ENCODE results near the gene MRPL53.

The MRPL53 gene

DNA sequence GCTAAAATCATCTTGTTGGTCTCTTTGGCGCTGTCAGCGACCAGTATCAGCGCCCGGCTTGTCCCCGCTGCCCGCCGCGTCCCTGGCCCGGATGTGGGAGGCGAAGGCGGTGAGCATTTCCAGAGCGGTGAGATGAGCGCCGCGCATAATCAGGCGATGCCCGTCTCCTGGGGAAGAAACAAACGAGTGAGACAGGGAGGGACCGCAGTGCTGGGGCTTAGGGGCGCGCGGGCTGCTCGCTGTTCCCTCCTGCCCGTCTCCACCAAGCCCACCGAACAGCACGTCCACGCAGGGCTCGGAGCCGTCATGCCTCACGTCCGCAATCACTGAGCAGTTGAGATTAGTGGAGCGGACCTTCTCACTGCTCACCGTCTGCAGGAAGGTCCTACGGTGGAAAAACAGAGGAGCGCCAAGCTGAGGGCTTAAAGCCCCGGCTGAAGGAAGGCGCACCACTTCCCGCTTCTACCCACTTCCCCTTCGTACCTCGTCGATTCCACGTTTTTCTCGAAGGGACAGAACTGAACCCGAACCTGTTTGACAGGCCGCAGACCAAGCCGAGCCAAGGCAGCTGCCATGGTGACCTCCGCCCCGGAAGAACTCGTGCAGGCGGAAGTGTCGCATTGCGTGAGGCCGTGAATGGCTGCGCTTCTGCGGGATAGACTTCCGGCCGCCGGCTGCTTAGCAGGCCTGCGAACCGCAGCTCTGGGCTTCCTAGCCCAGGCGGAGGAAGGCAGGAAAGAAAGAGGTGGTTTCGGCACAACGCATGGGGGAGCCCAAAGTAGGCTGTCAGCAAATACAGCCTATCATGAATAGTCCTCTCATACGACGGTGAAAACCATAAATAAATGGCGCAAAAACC is at the start of gene MRPL53 (continued):
- TF ChIP-seq, protein P1, sequence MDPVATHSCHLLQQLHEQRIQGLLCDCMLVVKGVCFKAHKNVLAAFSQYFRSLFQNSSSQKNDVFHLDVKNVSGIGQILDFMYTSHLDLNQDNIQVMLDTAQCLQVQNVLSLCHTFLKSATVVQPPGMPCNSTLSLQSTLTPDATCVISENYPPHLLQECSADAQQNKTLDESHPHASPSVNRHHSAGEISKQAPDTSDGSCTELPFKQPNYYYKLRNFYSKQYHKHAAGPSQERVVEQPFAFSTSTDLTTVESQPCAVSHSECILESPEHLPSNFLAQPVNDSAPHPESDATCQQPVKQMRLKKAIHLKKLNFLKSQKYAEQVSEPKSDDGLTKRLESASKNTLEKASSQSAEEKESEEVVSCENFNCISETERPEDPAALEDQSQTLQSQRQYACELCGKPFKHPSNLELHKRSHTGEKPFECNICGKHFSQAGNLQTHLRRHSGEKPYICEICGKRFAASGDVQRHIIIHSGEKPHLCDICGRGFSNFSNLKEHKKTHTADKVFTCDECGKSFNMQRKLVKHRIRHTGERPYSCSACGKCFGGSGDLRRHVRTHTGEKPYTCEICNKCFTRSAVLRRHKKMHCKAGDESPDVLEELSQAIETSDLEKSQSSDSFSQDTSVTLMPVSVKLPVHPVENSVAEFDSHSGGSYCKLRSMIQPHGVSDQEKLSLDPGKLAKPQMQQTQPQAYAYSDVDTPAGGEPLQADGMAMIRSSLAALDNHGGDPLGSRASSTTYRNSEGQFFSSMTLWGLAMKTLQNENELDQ (tag by site-specific recombination; IDR thresholded peaks at IDR 0.05; ENCODE audit: low read depth), result no peak
- TF ChIP-seq, protein P2, sequence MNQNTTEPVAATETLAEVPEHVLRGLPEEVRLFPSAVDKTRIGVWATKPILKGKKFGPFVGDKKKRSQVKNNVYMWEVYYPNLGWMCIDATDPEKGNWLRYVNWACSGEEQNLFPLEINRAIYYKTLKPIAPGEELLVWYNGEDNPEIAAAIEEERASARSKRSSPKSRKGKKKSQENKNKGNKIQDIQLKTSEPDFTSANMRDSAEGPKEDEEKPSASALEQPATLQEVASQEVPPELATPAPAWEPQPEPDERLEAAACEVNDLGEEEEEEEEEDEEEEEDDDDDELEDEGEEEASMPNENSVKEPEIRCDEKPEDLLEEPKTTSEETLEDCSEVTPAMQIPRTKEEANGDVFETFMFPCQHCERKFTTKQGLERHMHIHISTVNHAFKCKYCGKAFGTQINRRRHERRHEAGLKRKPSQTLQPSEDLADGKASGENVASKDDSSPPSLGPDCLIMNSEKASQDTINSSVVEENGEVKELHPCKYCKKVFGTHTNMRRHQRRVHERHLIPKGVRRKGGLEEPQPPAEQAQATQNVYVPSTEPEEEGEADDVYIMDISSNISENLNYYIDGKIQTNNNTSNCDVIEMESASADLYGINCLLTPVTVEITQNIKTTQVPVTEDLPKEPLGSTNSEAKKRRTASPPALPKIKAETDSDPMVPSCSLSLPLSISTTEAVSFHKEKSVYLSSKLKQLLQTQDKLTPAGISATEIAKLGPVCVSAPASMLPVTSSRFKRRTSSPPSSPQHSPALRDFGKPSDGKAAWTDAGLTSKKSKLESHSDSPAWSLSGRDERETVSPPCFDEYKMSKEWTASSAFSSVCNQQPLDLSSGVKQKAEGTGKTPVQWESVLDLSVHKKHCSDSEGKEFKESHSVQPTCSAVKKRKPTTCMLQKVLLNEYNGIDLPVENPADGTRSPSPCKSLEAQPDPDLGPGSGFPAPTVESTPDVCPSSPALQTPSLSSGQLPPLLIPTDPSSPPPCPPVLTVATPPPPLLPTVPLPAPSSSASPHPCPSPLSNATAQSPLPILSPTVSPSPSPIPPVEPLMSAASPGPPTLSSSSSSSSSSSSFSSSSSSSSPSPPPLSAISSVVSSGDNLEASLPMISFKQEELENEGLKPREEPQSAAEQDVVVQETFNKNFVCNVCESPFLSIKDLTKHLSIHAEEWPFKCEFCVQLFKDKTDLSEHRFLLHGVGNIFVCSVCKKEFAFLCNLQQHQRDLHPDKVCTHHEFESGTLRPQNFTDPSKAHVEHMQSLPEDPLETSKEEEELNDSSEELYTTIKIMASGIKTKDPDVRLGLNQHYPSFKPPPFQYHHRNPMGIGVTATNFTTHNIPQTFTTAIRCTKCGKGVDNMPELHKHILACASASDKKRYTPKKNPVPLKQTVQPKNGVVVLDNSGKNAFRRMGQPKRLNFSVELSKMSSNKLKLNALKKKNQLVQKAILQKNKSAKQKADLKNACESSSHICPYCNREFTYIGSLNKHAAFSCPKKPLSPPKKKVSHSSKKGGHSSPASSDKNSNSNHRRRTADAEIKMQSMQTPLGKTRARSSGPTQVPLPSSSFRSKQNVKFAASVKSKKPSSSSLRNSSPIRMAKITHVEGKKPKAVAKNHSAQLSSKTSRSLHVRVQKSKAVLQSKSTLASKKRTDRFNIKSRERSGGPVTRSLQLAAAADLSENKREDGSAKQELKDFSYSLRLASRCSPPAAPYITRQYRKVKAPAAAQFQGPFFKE (tag by site-specific recombination; IDR thresholded peaks at IDR 0.05; ENCODE audit: borderline replicate concordance), result no peak
- no peak for TF ChIP-seq ZNF792 (tag by site-specific recombination; IDR thresholded peaks at IDR 0.05)
- 0 out of 2 replicates have a peak, but pooled peaks have one; percentile 25 for TF ChIP-seq WT1 (tag by site-specific recombination; IDR thresholded peaks at IDR 0.05)
- no peak for TF ChIP-seq ZNF266 (tag by site-specific recombination; IDR thresholded peaks at IDR 0.05; ENCODE audit: low read depth)
- TF ChIP-seq, protein P3, sequence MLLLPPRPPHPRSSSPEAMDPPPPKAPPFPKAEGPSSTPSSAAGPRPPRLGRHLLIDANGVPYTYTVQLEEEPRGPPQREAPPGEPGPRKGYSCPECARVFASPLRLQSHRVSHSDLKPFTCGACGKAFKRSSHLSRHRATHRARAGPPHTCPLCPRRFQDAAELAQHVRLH (tag by site-specific recombination; IDR thresholded peaks at IDR 0.05), result peak; percentile 66; the same call in 1 of the 2 replicates
- TF ChIP-seq MEIS1 (CRISPR knock-in tag; IDR thresholded peaks at IDR 0.05; ENCODE audit: borderline replicate concordance), result peak; percentile 59; the same call in 1 of the 2 replicates
- no peak for TF ChIP-seq BCL11A (tag by site-specific recombination; IDR thresholded peaks at IDR 0.05; ENCODE audit: low read depth)
- TF ChIP-seq ZNF701 (tag by site-specific recombination; IDR thresholded peaks at IDR 0.05), result no peak
- no peak for TF ChIP-seq ZNF155 (tag by site-specific recombination; IDR thresholded peaks at IDR 0.05)
- TF ChIP-seq KLF16 (tag by site-specific recombination; IDR thresholded peaks at IDR 0.05), result no peak
- no peak for TF ChIP-seq ZNF174 (tag by site-specific recombination; IDR thresholded peaks at IDR 0.05)
- peak; percentile 50; the same call in 1 of the 2 replicates for TF ChIP-seq ZBTB48 (tag by site-specific recombination; IDR thresholded peaks at IDR 0.05)
- TF ChIP-seq ZNF624 (tag by site-specific recombination; IDR thresholded peaks at IDR 0.05), result no peak
- TF ChIP-seq ZFP41 (tag by site-specific recombination; IDR thresholded peaks at IDR 0.05; ENCODE audit: borderline replicate concordance), result no peak
- TF ChIP-seq HOXA7 (CRISPR knock-in tag; IDR thresholded peaks at IDR 0.05; ENCODE audit: borderline replicate concordance), result peak; percentile 86; the same call in 1 of the 2 replicates
- TF ChIP-seq, protein P4, sequence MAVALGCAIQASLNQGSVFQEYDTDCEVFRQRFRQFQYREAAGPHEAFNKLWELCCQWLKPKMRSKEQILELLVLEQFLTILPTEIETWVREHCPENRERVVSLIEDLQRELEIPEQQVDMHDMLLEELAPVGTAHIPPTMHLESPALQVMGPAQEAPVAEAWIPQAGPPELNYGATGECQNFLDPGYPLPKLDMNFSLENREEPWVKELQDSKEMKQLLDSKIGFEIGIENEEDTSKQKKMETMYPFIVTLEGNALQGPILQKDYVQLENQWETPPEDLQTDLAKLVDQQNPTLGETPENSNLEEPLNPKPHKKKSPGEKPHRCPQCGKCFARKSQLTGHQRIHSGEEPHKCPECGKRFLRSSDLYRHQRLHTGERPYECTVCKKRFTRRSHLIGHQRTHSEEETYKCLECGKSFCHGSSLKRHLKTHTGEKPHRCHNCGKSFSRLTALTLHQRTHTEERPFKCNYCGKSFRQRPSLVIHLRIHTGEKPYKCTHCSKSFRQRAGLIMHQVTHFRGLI (tag by site-specific recombination; IDR thresholded peaks at IDR 0.05), result no peak
- TF ChIP-seq ZNF544 (tag by site-specific recombination; IDR thresholded peaks at IDR 0.05), result no peak
- TF ChIP-seq, protein P5, sequence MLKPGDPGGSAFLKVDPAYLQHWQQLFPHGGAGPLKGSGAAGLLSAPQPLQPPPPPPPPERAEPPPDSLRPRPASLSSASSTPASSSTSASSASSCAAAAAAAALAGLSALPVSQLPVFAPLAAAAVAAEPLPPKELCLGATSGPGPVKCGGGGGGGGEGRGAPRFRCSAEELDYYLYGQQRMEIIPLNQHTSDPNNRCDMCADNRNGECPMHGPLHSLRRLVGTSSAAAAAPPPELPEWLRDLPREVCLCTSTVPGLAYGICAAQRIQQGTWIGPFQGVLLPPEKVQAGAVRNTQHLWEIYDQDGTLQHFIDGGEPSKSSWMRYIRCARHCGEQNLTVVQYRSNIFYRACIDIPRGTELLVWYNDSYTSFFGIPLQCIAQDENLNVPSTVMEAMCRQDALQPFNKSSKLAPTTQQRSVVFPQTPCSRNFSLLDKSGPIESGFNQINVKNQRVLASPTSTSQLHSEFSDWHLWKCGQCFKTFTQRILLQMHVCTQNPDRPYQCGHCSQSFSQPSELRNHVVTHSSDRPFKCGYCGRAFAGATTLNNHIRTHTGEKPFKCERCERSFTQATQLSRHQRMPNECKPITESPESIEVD (tag by site-specific recombination; IDR thresholded peaks at IDR 0.05), result no peak
- no peak for TF ChIP-seq ZNF776 (tag by site-specific recombination; IDR thresholded peaks at IDR 0.05; ENCODE audit: borderline replicate concordance)
- TF ChIP-seq ZNF777 (tag by site-specific recombination; IDR thresholded peaks at IDR 0.05; ENCODE audit: borderline replicate concordance), result 0 out of 2 replicates have a peak, but pooled peaks have one; percentile 41
- peak; percentile 40 for TF ChIP-seq ZBTB20 (tag by site-specific recombination; IDR thresholded peaks at IDR 0.05)
- TF ChIP-seq SETDB1 (IDR thresholded peaks at IDR 0.05; ENCODE audit: insufficient read length, low read length), result no peak
- TF ChIP-seq ZNF837 (tag by site-specific recombination; IDR thresholded peaks at IDR 0.05), result peak; percentile 82
- no peak for TF ChIP-seq ZBTB7A (tag by site-specific recombination; IDR thresholded peaks at IDR 0.05; ENCODE audit: low read depth)
- TF ChIP-seq GFI1B (tag by site-specific recombination; IDR thresholded peaks at IDR 0.05), result no peak

Measured in HEK293 (cell line).